RWPE1 (cell line): ENCODE data around the gene SLC6A6.

Experiments
- CTCF ChIA-PET: fragments of 350-600 bp; sonication (Branson Sonifier 250); formaldehyde crosslinking; extraction: SDS; loops from one replicate; lab custom pipeline; 2021; lab: Yijun Ruan, JAX
- POLR2A ChIA-PET: fragments of 400-600 bp; formaldehyde crosslinking; extraction: SDS; loops from one replicate; lab custom pipeline; 2020; ENCODE audit warnings: antibody characterized with exemption; ENCODE audit not compliant: low non-redundant PET; lab: Yijun Ruan, JAX
- DNase-seq: peaks from one replicate; pipeline ENCODE4 v3.0.0; 2012; ENCODE audit warnings: low spot score
- H3K27ac ChIP-seq: fragments of 450-650 bp; 2 replicates; pipeline ENCODE4 v1.5.1; 2017
- TF ChIP-seq, protein P1 (sequence below): fragments of 450-650 bp; conservative IDR thresholded peaks from 2 replicates; pipeline ENCODE4 v1.5.1; 2017; ENCODE audit warnings: low read depth, mild to moderate bottlenecking

Gene SLC6A6

DNA sequence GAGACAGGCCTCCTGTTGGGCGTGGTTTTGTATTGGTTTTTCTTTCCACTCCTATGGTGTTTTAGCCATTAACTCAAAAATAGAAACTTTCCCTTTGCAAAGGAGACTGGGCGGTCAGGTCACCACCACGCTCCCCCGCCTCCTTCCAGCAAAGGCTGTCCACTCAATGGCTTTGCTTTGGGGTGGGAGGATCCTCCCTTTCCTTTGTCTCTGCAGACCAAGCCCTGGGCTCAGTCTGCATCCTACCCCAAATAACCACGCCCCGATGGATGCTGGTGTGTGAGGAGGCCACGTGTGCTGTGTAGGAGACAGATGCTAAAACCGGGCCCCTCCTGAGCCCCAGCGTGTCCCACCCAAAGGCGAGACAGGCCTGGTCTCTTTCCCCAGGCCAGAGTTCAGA is 69.3 kb downstream of the SLC6A6 start:
- ChIA-PET POLR2A (no interaction called here), CTCF (interaction anchor here (1.9 kb wide), 1 partner anchor 268 kb away, joined by 5 read pairs; no protein-coding TSS in a partner anchor)
- no peak for DNase-seq
- TF ChIP-seq, protein P1, sequence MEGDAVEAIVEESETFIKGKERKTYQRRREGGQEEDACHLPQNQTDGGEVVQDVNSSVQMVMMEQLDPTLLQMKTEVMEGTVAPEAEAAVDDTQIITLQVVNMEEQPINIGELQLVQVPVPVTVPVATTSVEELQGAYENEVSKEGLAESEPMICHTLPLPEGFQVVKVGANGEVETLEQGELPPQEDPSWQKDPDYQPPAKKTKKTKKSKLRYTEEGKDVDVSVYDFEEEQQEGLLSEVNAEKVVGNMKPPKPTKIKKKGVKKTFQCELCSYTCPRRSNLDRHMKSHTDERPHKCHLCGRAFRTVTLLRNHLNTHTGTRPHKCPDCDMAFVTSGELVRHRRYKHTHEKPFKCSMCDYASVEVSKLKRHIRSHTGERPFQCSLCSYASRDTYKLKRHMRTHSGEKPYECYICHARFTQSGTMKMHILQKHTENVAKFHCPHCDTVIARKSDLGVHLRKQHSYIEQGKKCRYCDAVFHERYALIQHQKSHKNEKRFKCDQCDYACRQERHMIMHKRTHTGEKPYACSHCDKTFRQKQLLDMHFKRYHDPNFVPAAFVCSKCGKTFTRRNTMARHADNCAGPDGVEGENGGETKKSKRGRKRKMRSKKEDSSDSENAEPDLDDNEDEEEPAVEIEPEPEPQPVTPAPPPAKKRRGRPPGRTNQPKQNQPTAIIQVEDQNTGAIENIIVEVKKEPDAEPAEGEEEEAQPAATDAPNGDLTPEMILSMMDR = no peak
- H3K27ac ChIP-seq = no peak overlapping the region

DNA sequence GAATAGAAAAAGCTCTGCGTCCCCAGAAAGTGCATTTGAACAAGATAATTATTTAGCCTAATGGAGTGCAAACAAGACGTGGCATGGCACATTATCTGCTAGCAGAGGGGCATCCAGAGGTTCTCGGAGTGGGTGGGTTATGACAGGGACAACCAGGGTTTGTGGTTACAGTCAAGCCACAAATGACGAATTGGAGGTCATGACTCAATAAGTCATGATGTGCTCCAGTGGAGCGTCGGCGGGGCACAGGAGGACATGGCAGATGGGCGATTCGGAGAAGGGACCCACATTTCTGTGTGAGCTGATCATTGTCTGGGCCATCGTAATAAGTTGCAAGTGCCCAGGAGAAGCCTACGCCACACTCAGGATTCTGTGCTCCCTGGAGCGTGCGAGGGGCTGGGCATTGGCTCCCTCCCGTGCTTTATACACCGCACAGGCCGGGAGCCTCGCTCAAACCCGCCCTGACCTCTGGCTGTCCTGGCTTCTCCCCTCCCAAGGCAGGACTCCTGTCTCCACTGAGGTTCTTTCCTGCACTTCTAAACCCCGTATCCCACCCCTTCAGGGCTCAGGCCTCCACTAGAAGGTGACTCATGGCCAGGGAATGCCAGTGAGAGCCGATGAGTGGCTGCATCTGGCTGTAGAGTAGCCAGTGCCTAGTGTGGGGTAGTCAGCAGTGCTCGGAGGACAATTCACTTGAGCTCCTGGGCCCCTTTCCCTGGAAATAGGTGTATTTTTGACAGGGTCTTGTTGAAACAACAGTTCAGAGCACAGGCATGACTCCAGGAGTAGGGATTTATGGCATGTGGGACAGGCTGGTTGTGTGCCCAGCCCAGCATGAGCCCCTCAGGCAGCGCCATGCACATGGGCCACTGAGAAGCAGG is 70.3 kb downstream of the SLC6A6 start:
- peak overlapping the region; percentile 37 for H3K27ac ChIP-seq
- peak; percentile 79 for DNase-seq
- CTCF ChIA-PET = interaction anchor here (0.6 to 1.9 kb wide), 2 partner anchors 269 to 343 kb away, joined by 5 to 6 read pairs; no protein-coding TSS in a partner anchor
- TF ChIP-seq, protein P1 = no peak
- POLR2A ChIA-PET = no interaction called here

DNA sequence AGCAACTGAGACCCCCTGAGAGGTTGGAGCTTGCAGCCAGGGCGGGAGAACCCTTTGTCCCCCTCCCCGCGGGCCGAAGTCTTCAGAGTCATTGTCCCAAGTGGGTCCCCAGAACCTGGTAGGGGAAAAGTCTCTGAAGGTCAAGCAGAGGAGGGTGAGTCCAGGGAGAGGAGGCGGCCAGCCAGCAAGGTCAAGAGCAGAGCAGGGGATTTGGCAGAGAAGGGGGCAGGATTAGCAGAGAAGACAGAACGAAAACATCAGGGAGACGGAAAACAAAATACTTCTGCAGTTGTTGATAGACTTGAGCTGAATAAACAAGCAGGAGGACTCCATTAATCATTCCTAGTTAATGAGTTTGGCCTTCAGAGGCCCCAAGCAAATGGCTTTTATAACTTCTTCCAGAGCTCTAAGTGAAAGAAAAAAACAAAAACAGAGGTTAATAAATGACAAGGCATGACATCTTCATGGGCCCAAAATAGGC is 71.0 kb downstream of the SLC6A6 start:
- DNase-seq = no peak
- ChIA-PET CTCF (interaction anchor here (1.9 kb wide), 1 partner anchor 270 kb away, joined by 5 read pairs; no protein-coding TSS in a partner anchor), POLR2A (no interaction called here)
- peak overlapping the region; percentile 37 for H3K27ac ChIP-seq
- TF ChIP-seq, protein P1 = no peak

DNA sequence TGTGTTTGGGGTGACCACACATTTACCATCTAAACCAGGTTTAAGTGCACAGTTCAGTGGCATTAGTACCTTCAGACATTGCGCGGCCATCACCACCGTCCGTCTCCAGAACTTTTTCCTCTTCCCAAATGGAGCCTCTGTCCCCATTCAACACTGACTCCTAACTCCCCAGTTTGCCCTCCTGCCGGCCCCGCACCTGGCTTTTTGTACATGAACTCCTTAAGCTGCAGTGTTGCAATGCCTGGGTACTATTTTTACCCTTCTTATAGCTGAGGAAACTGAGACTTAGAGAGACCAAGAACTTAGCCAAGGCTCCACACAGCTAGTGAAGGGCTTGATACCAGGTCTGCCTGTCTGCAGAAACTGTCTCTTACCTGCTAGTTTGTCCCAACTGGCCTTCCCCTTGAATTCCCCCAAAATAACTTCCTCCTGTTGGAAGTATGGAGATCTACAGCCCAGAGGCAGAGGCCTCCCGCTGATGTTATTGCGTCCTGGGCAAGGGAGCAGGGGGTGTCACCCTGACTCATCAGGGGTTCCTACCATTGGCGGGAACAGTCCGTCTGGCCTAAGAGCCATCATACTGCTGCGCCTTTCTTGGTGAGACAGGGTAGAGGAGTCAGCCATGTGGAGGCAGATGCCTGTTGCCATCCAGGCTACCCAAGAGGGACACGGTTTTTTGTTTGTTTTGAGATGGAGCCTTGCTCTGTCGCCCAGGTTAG is 72.1 kb downstream of the SLC6A6 start:
- ChIA-PET POLR2A (no interaction called here), CTCF (no interaction called here)
- TF ChIP-seq, protein P1 = no peak

DNA sequence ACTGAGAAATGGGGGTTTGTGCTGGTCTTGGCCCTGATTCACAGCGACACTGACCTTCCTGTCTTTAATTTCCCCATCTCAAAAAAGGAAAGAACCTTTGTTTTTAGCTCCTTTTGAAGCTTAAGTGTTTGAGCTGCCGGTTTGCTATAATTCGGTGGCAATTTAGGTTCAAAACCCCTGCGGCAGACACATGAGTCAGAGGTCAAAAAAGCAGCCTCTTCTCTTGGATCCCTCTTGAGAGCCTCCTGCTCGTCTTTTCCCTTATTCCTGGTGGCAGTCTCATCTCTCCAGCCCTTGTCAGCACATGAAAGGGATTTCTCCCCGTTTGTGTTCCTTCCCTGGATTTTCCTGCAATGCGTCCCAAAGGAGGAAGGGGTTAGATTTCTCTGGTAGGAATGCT is 73.2 kb downstream of the SLC6A6 start:
- POLR2A ChIA-PET = no interaction called here
- CTCF ChIA-PET = interaction anchor here (0.6 to 1.2 kb wide), 4 partner anchors 8 to 215 kb away, joined by 3 to 4 read pairs (median 3); no protein-coding TSS in a partner anchor
- TF ChIP-seq, protein P1 = no peak

More for the DNA sequence above, 72.1 kb downstream of the SLC6A6 start:
- no peak for DNase-seq
- H3K27ac ChIP-seq = no peak overlapping the region

More for the DNA sequence above, 73.2 kb downstream of the SLC6A6 start:
- no peak for DNase-seq
- no peak overlapping the region for H3K27ac ChIP-seq
